GM12874 (cell line): ENCODE measurements around the gene SUPT20H.

Experiments
- TF ChIP-seq, protein P1 (sequence below): IDR thresholded peaks from 2 replicates; pipeline ENCODE4 v1.5.1; 2011; ENCODE audit warnings: low read depth, mild to moderate bottlenecking, control low read depth, low read length, moderate library complexity; ENCODE audit not compliant: insufficient read depth

Gene SUPT20H

DNA sequence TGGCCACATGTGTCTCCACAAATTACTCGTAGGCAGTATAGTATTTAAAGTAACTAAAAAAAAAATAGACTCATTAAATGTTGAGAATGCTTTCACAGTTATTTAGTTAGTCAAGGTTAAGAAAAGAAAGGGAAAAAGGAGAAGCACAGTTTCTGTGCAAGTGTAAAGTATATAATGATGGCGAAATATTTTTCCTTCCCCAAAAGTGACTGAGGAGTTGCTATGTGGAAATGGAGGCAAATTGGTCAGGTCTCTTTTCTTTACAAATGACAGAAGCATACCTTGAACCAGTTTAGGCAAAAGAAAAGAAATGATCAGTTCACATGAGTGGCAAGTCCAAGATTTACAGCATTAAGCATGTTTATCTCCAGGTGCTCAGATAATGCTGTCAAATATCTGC lies 28.0 kb upstream of the SUPT20H start:
- TF ChIP-seq, protein P1, sequence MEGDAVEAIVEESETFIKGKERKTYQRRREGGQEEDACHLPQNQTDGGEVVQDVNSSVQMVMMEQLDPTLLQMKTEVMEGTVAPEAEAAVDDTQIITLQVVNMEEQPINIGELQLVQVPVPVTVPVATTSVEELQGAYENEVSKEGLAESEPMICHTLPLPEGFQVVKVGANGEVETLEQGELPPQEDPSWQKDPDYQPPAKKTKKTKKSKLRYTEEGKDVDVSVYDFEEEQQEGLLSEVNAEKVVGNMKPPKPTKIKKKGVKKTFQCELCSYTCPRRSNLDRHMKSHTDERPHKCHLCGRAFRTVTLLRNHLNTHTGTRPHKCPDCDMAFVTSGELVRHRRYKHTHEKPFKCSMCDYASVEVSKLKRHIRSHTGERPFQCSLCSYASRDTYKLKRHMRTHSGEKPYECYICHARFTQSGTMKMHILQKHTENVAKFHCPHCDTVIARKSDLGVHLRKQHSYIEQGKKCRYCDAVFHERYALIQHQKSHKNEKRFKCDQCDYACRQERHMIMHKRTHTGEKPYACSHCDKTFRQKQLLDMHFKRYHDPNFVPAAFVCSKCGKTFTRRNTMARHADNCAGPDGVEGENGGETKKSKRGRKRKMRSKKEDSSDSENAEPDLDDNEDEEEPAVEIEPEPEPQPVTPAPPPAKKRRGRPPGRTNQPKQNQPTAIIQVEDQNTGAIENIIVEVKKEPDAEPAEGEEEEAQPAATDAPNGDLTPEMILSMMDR: no peak

DNA sequence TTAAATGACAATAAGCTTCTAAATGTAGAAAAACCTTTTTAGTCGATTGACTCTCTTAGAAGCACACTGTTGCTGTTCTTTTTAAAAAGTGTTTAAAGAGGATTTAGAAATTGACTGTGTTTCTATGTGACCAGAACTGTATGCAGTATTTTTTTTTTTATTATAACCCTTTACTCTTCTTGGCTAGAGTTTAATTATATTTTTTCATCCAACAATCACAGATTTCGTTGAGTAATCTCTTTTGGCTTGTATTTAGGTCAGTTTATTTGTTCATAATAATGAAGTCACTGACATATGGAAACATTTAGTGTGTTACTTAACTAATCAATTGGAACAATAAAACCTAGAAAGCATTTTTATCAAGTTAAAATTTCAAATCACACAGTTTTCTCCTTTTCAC lies 26.1 kb upstream of the SUPT20H start:
- TF ChIP-seq, protein P1: no peak

- TF ChIP-seq, protein P1: no peak
These were observed 17.3 kb upstream of the SUPT20H start for GRCh38 chr13:37076818-37077217.

GRCh38 chr13:37075164-37075563 lies 15.7 kb upstream of the SUPT20H start:
- TF ChIP-seq, protein P1: no peak

- TF ChIP-seq, protein P1: no peak
These were observed 15.2 kb upstream of the SUPT20H start for GRCh38 chr13:37074703-37075102.

DNA sequence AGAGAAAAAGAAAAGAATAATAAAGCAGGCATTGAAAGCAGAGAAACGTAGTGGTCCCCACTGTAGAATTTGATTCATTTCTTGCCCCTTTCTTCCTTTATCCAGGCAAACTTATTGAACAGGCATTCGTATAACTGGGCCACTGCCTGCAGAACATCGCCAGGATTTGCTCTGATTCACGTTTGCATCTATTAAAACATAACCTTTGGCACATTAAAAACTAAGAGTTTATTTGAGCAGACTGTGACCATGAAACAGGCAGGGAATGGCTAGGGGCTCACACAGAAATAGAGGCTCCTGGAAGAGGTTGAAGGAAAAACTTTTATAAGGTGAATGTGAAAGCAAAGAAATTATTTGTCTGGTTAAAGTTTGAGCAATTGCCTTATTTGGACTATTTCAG lies 12.5 kb upstream of the SUPT20H start:
- TF ChIP-seq, protein P1: no peak

- TF ChIP-seq, protein P1: no peak
These were observed 11.5 kb upstream of the SUPT20H start for GRCh38 chr13:37070956-37071355.

- TF ChIP-seq, protein P1: no peak
These were observed 10.7 kb upstream of the SUPT20H start for GRCh38 chr13:37070145-37070695.
